OCI-LY3 (cell line): ENCODE data around the gene CACNA1A.

Experiments used
- EZH2phosphoT487 ChIP-seq: fragments of 200-600 bp; shearing (Covaris generic); IDR thresholded peaks from 2 replicates; pipeline ENCODE4 v1.6.1; 2018; ENCODE audit warnings: antibody characterized with exemption, mixed run types, low read depth
- TF ChIP-seq, protein P1 (sequence below): fragments of 200-600, 300-600 bp; sonication (generic); IDR thresholded peaks from 2 replicates; pipeline ENCODE4 v1.5.1; 2014; ENCODE audit warnings: antibody characterized with exemption, low read length, low read depth

DNA sequence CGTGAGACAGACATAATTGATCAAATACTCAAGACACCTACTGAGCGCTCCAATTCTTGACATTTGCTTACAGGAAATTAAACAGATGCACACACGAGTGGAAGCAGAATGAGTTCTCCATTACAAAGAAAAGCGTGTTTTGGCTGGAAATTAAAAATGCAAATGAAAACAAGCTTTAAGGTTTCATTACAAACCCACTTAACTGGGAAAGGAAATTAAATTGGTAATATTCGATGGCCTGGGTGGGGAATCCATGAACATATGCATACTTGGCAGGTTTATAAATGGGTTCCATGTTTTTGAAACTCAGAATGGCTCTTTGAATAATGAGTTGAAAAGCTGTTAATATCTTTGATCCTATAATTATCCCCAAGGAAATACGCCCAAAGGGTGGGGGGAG, 178.0 kb downstream of the CACNA1A start:
- TF ChIP-seq, protein P1, sequence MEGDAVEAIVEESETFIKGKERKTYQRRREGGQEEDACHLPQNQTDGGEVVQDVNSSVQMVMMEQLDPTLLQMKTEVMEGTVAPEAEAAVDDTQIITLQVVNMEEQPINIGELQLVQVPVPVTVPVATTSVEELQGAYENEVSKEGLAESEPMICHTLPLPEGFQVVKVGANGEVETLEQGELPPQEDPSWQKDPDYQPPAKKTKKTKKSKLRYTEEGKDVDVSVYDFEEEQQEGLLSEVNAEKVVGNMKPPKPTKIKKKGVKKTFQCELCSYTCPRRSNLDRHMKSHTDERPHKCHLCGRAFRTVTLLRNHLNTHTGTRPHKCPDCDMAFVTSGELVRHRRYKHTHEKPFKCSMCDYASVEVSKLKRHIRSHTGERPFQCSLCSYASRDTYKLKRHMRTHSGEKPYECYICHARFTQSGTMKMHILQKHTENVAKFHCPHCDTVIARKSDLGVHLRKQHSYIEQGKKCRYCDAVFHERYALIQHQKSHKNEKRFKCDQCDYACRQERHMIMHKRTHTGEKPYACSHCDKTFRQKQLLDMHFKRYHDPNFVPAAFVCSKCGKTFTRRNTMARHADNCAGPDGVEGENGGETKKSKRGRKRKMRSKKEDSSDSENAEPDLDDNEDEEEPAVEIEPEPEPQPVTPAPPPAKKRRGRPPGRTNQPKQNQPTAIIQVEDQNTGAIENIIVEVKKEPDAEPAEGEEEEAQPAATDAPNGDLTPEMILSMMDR = no peak
- no peak for TF ChIP-seq EZH2phosphoT487
